NCI-H774 (cell line): ENCODE measurements around the gene LMBR1L.
A peak's percentile ranks its signal among the peaks of the same experiment; 100 is the strongest.
"Not testable (repeated sequence)": the region's sequence is repeated elsewhere in the genome, so short reads cannot be mapped to it uniquely, and the experiment has no call there.

Experiments
- DNase-seq: peaks from one replicate; lab custom pipeline; 2025; lab: John Stamatoyannopoulos, UW

LMBR1L gene, protein sequence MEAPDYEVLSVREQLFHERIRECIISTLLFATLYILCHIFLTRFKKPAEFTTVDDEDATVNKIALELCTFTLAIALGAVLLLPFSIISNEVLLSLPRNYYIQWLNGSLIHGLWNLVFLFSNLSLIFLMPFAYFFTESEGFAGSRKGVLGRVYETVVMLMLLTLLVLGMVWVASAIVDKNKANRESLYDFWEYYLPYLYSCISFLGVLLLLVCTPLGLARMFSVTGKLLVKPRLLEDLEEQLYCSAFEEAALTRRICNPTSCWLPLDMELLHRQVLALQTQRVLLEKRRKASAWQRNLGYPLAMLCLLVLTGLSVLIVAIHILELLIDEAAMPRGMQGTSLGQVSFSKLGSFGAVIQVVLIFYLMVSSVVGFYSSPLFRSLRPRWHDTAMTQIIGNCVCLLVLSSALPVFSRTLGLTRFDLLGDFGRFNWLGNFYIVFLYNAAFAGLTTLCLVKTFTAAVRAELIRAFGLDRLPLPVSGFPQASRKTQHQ

DNA sequence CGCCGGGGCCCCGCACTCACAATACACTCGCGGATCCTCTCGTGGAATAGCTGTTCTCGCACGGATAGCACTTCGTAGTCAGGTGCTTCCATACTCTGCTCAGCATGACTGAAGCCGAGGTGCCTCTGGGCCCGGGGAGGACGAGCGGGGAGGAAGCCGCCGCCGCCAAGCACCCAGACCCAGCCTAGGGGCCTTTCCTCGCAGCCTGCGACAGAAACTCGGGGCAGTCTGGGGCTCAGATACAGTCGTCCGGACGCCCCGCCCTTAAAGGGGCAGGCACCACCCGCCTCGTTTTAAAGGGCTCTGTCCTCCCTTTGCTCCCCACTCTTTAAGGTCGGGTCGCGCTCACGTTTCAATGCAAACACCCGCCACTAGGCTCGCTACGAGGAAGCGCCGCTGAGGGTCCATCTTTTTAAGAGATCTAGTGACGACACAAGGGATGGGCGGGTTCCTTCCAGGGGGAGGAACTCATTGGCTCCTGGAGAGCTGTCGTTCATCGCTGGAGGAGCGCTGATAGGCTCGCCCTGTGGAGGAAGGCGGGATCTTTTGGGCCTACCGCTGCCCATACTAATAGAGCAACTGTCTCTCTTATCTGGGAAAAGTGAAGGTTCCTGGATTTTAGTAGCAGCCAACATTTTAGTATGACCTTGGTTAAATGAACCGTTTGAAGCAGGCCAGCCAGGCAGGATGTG, at the start of gene LMBR1L:
Gene LMBR1L (minus strand): TSS at position 384 of the 692 bp plus-strand sequence. CDS start 292 bp downstream, at position 92.
- DNase-seq = peak; percentile 98

DNA sequence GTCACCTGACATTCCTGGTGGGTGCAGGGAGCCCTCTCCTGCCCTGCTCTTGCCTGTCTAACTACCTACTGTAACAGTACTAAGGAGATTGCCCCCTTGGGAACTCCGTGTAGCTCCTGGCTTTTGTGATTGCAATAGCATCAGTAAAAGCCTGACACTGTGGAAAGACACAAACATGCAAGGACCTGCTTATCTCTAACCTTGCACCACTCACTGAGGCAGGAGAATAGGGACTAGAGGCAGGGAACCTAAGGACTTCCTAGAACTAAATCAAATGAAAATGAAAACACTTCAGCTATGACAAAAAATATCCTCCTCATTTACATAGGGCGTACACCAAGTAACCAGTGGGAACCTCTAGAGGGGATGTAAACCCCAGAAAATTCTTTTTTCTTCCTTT, 49.8 kb upstream of the LMBR1L start:
- DNase-seq = no peak

DNA sequence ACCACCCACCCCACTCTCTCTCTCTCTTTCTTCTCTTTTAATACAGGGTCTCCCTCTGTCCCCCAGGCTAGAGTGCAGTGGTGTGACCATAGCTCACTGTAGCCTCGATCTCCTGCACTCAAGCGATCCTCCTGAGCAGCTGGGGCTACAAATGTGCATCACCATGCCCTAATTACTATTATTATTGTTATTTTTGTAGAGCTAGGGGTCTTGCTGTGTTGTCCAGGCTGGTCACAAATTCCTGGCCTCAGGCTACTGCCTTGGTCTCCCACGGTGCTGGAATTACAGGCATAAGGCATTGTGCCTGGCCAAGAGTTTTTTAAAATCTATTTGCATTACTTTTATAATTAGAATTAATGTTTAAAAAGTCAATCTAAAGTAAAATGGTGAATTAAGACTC, 43.6 kb upstream of the LMBR1L start:
- no peak for DNase-seq

DNA sequence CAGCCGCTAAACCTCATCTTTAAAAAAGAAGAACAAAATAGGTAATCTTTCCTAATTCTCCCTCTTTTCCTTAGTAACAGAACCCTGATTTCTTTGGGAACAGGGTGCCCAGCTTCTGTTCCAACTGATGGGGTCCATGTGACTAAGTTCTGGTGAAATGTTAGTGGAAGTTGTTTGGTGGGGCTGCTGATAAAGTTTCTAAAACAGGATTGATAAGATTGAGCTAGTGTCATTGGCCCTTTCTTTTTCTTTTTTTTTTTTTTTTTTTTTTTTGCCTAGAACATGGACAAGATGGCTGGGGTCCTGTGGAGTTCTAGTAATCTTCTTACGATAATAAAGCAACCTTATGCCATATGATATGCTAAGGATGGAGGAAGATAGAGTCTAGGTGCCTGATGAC, 36.7 kb upstream of the LMBR1L start:
- DNase-seq = no peak

DNA sequence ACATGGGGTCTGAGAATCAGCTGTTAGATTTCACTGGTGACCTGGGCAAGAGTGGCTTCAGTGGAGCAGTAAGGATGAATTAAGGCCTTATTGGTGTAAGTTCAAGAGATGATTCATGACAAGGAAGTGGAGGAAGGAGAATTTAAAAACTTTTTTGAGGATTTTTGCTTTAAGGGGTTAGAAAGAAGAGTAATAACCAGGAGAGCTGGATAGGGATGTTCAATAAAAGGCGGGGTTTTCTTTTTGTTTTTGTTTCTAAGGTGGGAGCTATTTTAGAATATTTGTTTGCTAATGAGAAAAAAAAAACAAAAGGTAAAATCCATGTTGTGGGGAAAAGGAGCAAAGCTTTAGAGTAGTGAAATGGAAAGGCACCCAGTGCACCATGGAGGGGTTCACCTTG, 35.8 kb upstream of the LMBR1L start:
- DNase-seq = no peak

DNA sequence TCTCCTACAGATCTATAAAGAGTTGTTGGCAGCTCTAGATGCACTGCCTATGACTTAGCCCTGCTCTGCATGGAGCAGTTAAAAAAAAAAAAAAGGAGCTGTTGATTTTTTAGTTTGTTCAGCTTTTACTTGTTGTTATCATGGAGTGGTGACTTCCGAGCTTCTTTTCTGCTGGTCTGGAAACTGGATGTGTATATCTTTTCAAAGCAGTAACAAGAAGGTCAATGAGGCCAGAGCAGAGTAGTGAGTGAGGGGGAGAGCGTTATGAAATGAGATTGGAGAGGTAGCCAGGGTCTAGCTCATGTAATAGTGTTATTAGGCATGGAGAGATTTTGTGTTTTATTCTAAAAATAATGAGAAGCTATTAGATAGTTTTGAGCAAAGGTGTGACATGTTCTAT, 33.7 kb upstream of the LMBR1L start:
- no peak for DNase-seq

DNA sequence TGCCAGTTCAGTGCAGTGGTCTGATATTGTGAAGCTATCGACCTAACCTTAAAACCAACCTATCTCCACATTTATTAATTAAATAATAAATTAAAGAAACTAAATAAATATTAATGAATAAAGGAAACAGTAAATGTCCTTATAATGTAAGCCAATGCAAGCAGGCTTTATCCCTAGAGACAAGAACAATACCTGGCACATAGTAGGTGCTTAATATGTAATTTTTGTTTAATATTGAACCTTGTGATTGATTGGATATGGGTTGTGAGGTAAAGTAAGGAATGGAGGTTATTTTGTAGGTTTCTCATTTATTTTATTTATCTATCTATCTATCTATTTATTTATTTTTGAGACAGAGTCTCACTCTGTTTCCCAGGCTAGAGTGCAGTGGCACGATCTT, 28.4 kb upstream of the LMBR1L start:
- DNase-seq = no peak

DNA sequence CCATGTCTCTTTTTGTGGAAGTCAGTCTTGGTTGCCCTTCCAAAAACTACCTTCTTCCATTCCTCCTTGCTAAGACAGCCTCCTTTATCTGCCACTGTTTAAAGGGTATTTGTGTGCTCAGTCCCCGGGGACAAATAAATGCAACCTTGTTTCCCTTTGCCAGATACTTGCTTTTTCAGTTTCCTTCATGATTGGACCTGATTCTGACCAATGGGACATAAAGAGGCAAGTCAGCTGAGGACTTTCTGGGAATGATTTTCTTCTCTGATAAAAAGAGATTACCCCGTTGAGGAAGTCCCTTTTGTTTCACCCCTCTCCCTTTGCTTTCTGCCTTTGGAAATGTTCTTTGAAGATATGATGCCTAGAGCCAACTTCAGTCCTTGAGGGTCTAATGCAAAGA, 27.9 kb upstream of the LMBR1L start:
- DNase-seq = no peak

DNA sequence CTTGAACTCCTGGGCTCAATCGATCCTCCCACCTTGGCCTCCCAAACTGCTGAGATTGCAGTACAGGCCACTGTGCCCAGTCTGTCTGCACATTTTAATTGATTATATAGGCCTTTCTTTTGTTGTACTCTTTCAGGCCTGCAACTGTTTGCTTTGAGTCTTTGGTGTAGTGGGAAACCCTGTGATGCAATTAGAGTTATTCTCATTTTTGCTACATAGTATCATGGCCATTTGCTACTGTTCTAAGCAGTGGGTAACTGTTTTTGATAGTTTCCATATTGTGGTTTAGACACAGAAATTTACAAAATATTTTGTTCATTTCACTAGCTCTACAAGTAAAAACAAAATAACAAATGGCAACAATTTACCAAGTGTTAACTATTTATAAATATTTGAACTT, 26.8 kb upstream of the LMBR1L start:
- DNase-seq = no peak

DNA sequence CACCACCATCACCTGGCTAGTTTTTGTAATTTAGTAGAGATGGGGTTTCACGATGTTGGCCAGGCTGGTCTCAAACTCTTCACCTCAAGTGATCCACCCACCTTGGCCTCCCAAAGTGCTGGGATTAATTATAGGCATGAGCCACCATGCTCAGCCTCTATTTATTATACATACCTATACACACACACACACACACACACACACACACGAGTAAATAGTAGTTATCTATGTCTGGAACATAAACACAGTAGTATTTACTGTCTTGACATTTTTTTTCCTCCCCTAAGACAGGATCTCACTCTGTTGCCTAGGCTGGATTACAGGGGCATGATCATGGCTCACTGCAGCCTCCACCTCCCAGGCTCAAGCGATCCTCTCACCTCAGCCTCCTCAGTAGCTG, 26.4 kb upstream of the LMBR1L start:
- not testable (repeated sequence) for DNase-seq

DNA sequence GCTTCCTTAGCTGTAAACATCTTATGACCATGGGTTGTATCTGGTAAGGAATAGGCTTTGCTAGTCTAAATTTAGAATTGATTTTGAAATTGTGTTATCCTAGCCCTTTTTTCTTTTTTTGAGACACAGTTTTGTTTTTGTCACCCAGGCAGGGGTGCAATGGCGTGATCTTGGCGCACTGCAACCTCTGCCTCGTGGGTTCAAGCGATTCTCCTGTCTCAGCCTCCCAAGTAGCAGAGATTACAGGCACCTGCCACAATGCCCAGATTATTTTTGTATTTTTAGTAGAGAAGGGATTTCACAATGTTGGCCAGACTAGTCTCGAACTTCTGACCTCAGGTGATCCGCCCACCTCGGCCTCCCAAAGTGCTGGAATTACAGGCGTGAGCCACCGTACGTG, 22.9 kb upstream of the LMBR1L start:
- no peak for DNase-seq

DNA sequence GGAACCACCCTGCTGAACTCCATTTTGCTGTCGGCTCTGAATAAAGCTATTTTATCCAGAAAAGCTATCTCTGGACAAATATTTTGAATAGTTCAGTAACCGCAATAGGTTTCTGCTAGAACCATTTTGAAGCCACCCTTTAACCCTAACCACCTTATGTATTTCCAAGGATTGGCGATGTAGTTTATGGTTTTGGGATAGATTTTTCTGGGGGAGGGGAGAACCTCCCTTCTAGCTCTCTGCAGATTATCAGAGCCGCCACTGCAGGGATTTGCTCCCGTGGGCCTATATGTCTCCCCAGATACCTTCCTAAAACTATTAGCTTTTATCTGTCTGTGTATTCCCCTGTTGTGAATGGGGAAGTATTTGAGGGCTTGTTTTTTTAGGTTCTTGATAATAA, 22.4 kb upstream of the LMBR1L start:
- no peak for DNase-seq

DNA sequence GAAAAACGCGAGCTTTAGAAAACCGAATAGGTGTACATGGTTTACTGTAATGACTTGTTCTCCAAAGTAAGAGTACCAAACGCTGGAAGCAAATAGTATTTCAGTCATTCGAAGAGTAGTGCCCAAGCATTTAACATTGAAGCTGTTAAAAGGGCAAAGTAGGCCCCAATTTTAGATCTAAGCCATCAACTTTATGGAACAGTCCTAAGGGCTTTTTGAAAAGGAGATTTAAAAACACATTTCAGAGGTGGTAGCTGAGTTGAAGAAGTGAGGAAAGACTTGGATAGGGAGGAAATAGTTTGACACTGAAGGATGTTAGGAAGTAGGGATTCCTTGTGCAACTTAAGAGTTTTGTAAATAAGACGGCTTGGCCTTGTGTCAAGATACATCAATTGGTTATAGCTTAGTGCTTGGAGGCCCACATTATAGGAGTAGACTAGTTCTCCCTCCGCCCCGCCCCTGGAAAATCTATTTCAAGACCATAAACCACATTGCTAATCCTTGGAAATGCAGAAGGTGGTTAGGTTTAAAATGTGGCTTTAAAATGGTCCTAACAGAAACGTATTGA, 21.3 kb upstream of the LMBR1L start:
- peak; percentile 31 for DNase-seq

DNA sequence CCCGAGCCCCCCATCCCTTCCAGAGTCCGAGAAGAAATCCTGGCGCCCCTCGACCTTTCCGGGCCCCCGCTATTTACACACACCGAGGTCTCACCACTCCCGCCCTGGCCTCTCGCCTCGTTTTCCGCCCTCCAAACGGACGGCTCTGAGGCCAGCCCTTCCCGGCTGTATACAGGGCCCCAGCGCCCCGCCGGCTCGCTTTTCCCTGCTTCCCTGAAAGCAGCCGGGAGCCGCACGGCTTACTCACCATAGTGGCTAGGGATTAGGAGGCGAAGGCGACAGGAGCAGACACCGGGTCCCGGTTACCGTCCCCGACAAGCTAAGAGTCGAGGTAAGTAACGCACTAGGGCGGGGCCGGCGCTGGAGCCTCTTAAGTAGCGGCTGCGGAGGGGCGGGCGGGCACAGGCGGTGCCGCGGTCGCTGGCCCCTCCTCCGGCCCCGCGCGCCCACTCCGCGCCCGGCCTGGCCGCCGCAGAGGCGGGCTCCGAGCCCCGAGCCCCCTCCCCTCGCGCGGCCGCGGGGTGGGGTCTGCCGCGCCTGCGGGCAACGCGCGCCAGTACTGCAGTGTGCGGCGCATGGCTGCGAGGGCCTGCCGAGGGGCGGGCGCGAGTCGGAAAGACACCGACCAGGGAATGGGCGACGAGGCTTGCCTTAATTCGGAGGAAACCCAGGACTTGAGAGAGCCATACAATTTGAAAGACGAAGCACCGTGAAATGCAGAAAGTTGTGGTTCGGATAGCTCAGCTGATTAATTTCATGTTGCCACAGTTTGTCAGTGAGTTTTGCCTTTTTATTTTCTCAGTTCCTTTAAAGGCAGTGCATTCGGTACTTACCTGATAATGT, 20.6 kb upstream of the LMBR1L start, which contains the start of gene TUBA1B:
Gene TUBA1B (minus strand): TSS at position 345 of the 843 bp plus-strand sequence. CDS start 95 bp downstream, at position 250.
- DNase-seq = peak; percentile 97

DNA sequence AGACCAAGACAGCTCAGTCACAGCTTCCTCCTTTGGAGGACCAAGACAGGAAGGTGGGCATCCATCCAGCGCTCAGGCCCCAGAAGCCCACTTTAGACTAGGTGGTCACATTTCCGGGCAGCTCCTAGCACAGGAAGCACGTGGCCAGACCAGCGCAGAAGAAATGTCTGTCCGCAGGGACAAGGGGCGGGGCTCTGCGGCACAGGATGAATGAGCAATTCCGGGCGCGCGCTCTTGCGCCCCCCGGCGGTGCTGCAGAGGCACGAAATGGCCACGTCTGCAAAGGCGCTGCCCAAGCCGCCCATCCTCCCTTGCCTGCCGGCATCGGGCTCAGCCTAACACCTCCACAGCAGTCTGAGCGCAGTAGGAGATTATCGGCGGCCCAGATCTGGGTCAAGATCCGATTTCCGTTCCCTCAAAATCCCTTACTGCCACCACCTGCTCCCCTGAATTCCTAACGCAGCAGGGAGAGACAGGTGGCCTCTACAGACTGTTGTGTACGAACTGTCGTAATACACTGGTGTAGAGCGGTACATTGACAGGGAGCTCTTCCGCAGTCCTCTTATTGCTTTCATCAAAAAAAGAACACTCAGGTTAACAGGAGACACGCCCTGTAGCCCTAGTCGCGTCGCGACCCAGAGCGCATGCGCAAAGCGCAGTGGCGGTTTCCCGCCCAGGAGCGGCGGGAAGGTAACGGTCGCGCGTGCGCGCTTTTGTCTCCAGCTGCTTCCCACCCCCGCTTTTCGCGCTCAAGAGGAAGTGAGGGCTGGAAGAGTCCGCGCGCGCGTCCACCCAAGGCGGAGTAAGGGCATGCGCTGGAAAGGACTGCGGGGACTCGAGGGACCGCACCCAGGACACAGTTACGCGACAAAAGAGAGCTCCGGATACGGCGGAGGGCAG, 19.8 kb upstream of the LMBR1L start:
- peak; percentile 96 for DNase-seq

DNA sequence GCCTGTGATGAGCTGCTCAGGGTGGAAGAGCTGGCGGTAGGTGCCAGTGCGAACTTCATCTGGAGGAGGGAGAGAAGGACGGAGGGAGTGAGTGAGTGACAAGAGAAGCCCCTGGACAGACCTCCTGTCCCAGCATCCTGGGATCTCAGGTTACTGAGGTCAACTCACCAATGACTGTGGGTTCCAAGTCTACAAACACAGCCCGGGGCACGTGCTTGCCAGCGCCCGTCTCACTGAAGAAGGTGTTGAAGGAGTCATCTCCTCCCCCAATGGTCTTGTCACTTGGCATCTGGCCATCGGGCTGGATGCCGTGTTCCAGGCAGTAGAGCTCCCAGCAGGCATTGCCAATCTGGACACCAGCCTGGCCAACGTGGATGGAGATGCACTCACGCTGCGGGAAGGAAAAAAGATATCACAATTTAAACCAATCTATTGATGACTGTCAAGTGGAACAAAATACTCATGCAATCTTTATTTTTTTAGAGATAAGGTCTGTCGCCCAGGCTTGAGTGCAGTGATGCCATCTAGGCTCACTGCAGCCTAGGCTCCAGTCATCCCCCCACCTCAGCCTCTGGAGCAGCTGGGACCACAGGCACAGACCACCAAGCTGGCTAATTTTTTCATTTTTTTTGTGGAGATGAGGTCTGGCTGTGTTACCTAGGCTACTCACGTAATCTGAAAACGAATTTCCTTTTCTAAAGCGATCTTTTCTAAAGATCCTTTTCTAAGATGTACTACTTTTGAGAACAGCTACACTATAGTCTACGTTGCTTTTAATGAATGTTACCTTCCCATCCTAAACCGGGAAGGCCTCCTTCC, 18.9 kb upstream of the LMBR1L start:
- DNase-seq = no peak

DNA sequence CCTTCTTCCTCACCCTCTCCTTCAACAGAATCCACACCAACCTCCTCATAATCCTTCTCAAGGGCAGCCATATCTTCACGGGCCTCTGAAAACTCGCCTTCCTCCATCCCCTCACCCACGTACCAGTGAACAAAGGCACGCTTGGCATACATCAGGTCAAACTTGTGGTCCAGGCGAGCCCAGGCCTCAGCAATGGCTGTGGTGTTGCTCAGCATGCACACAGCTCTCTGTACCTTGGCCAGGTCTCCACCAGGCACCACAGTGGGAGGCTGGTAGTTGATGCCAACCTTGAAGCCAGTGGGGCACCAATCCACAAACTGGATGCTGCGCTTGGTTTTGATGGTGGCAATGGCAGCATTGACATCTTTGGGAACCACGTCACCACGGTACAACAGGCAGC, 17.3 kb upstream of the LMBR1L start:
- not testable (repeated sequence) for DNase-seq

DNA sequence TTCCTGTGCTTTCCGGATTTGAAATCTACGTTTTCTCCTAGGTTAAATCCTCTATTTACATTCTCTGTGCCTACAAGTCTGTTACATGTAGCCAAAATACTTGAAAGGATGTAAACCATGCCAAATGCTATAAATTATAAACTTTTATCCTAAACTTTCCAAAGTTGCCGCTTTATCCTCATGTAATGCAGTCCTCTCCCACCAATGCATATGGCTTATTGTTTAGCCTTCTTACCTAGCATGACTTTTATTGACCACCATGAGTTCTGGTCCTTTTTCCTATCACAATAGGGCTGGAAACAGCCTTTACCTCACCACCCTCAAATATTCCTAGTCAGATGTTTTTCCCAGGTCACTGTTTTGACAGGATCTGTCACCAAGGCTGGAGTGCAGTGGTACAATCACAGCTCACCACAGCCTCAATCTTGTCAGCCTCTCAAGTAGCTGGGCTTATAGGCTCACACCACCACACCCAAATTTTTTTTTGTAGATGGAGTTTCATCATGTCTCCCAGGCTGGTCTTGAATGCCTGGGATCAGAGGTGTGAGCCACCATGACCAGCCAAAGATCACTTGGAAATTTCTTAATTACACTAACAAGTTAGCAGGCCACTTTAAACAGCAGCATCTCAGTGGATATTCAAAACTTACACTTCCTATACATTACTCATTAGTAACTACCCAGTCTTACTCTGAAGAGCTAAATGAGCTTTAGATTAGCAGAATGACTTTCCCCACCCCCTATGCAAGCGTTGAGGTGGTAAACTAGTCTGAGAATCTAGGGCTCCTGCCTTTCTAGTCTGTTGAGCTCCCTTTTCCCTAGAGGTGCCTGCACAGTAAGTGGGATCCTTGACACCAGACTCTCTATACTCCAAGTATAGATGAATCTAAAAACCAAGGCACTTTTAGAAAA, 16.5 kb upstream of the LMBR1L start:
- no peak for DNase-seq
